HG02970 (cell line): ENCODE results near the gene FRMD1.

Experiments used
- ATAC-seq: cut with Tn5 transposase; IDR thresholded peaks from one replicate; pipeline ENCODE4 v1.9.1; 2021; ENCODE audit warnings: mild to moderate bottlenecking, moderate library complexity, moderate number of reproducible peaks; ENCODE audit not compliant: unreplicated experiment, low FRiP score

FRMD1 gene

DNA sequence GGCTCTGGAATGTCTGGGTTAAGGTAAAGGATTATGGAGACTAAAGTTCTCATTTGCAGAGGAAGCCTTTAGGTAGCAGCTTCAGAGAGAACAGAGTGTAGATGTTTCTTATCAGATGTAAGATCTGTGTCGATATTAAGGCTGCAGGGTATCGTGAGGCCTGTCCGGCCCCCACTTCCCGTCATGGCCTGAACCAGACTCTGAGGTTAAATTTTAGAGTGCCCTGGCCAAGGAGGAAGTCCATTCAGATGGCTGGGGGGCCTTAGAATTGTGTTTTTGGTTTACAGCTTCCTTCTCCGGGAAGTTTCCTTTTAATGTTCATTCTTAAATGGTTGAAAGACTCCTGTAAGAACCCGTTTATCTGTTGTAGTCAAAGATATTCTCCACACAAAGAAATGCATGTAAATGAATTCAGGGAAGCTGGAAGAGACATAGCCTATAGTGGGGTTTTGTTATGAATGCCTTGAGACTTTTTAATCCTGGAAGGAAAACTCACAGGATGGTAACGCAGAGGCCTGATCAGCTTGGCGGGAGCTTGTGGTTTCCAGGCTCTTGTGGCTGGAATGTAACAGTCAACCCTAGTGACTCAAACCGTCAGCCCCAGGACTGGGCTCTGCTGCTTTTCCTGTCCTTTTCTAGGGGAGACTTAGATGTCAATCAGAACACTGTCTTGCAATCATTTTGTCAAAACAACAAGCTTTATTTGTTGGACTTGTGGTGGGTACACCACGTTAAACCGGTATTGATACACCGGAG, 46.8 kb downstream of the FRMD1 start:
- ATAC-seq, result no peak

DNA sequence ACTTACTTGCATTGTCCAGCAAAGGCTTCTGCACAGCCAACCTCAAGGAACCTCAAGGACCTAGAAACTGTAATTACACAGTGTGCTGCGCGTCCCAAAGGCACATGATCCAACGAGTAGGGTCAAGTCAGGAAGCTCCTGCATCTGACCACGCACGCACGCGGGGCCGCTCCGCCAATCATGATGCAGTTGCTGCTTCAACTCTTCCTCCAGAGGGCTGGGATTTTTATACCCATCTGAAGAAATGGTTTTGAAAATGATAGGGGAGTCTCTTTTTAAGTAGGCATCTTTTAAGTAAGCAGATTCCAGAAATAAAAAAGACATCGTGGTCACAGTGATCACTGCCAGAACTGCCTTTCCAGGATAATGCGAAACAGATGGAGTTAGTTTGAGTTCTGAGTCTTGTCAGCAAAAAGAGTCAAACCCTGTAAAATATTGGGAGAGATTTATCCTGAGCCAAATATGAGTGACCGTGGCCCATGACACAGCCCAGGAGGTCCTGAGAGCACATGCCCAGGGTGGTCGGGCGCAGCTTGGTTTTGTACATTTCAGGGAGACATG, 47.5 kb downstream of the FRMD1 start:
- ATAC-seq, result no peak

DNA sequence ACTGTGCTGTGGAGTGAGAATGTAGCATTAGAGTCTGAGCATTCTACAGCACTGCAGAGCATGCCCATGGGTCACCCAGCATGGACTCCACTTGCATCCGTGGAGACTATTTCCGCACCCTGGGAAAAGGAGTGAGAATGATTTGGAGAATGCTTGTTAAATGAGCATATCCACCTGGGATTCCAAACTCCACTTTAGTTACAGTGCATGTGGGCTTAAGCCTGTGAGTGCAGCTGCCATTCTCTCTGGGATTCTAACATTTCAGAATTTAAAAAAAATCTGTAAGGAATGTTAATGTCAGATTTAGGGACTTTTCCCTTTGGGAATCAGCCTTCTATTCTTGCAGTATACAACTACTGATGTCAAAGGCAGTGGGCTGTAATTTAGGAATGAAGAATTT, 48.1 kb downstream of the FRMD1 start:
- ATAC-seq, result no peak

DNA sequence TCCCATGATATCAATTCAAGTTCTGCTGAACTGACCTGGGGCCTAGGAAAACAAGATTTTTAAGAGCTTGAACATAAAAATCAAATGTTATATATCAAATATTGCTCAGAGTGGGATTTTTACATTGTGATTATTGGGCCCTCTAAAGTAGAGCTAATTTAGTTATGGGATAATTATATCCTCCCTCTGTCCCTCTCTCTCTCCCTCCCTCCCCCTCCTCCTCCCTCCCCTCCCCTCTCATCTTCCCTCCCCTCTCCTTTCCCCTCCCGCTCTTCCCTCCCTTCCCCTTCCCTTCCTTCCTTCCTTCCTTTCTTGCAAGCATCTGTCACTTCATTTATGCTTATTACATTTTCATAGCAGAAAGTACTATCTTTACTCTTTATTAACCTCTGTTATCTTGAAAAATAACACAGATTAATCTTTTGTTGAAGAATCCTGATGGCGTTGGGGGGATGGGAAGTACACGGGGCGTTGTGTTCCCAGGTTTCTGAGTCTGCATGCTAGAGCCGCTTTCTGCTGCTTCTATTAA, 48.7 kb downstream of the FRMD1 start:
- no peak for ATAC-seq

- ATAC-seq, result no peak
Observed at GRCh38 chr6:168029459-168030217, 49.4 kb downstream of the FRMD1 start.

DNA sequence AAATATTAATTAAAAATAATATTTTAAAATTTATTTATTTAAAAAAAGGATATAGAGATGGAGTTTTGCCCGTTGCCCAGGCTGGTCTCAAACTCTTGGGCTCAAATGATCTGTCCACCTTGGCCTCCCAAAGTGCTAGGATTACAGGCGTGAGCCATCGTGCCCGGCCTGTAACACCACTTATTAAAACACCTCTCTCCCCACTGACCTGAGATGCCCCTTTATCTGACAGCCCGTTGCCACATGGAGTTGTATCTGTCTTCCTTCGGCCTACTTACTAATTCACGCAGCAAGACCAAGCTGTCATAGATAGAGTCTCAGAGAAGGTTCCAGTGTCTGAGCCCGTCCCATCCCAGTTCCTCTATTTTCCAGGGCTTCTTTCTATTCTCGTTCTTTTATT, 50.8 kb downstream of the FRMD1 start:
- ATAC-seq, result no peak

DNA sequence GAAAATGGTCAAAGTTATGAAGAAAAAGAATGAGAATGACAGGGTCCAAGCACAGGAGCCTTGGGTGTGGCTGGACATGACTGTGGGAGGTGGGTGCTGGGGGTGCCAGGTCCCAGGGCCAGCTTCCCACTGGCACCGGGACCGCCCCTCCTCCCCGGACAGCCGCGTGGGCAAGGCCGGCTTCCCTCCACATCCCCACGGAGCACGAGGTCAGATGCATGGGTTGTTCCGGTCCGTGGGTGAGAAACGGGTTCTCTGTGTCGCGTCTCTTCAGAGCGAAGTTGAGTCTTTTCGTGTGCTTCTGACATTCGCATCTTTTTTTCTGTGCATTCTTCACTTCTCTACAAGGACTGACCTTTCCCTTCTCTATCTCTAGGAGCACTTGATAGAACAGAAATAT, 51.5 kb downstream of the FRMD1 start:
- ATAC-seq, result no peak

GRCh38 chr6:168026925-168027324, 52.1 kb downstream of the FRMD1 start:
- ATAC-seq, result no peak

DNA sequence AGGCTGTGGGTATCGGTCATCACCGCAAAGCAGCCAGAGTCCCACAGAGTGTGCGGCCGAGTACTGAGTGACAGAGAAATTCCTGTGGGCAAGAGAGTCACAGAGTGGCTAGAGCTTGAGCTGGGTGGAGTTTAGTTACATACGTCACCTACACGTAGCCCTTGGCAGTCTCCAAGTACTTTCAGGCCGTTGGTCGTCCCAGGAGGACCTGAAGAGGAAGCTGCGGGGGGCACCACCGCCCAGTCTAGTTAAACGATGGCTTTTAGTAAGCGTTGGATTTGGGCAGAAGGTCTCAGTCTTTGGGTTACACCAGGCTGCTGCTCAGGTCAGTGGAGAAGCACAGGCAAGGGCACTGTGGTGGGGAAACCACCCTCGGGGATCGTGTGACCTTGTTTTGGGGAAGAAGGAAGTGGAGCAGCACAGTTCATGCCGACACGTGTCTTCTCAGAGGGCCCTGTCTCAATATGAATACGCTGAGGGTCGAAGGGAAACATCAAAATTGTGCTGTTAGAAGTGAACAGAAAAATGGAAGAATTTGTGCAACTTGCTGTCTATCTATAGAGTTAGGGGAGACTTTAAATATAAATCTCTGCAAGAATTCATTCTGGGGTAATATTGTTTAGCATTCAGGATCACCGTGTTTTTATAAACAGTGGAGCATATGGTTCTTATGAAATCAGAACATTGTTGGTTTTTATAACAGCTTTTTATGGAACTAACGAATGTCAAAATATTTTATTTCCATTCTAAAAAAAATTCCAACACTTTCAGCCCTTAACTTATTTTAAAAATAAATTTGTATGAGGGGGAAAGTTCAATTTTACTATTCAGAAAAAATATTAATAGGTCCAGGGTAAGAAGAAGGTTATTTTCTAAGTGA, 52.9 kb downstream of the FRMD1 start:
- no peak for ATAC-seq

- no peak for ATAC-seq
Observed at GRCh38 chr6:168024951-168025510, 54.0 kb downstream of the FRMD1 start.

- no peak for ATAC-seq
Observed at GRCh38 chr6:168022488-168023321, 56.3 kb downstream of the FRMD1 start.

GRCh38 chr6:168021581-168021980, 57.4 kb downstream of the FRMD1 start:
- ATAC-seq, result no peak

GRCh38 chr6:168020242-168020641, 58.8 kb downstream of the FRMD1 start:
- ATAC-seq, result no peak

GRCh38 chr6:168018664-168019063, 60.3 kb downstream of the FRMD1 start:
- ATAC-seq, result no peak

DNA sequence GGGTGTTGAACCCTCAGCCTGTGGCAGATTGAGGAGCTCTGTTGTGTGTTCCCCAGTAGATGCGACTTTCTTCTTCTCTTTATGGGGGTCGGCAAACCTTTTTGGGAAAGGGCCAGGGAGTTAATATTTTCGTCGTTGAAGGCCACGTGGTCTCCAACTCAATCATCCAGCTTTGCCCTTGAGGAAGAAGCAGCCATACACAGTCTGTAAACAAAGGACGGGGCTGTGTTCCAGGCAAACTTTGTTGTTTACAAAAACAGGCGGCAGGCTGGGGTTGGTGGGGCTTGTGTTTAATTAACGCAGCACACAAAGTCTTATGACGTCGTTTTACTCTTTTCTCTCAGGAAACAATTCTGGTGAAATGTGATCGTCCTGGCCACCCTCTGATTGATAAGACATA, 61.4 kb downstream of the FRMD1 start:
- no peak for ATAC-seq

GRCh38 chr6:168016721-168017525, 62.1 kb downstream of the FRMD1 start:
- ATAC-seq, result no peak

- ATAC-seq, result no peak
Observed at GRCh38 chr6:168016176-168016620, 62.8 kb downstream of the FRMD1 start.

- ATAC-seq, result no peak
Observed at GRCh38 chr6:168015482-168016175, 63.4 kb downstream of the FRMD1 start.
